Pancreas (tissue), 10 donors: Measurements from ENCODE around the gene PAX5. TPM values are rescaled to one million over a fixed set of nuclear protein-coding genes. Genes with fewer than 3 reads are reported as not detected.

Experiments
- ATAC-seq, 4 donors: fragments of 200-7000 bp; cut with Tn5 transposase; one replicate each; pipeline versions ENCODE4 v1.8.0 to v1.9.1; 2020; ENCODE audit warnings: mild to moderate bottlenecking in 4 of 4, moderate library complexity in 4 of 4
- DNase-seq, 6 donors: peaks; one replicate each; pipeline ENCODE4 v3.0.0-alpha.2; 2020
- FAIRE-seq: peaks from 2 replicates; lab custom pipeline; 2012; peaks lifted over from hg19 to GRCh38; lab: Jason Lieb, UNC
- H3K27ac ChIP-seq, 4 donors: fragments of 200-600 bp; sonication (generic); 1 replicate in 3 of 4; 2 replicates in 1 of 4; pipeline versions ENCODE4 v1.5.0 to v1.8.0; 2020
- H3K27me3 ChIP-seq, 4 donors: fragments of 200-600 bp; one replicate each; pipeline ENCODE4 v1.8.0; 2021
- H3K36me3 ChIP-seq, 3 donors: fragments of 200-600 bp; sonication (generic) in 1 of 3; one replicate each; pipeline versions ENCODE4 v1.5.0 to v1.8.0; 2020 to 2021
- H3K4me1 ChIP-seq, 3 donors: fragments of 200-600 bp; one replicate each; pipeline ENCODE4 v1.8.0; 2021
- H3K4me3 ChIP-seq, 4 donors: fragments of 200-600 bp; sonication (generic) in 2 of 4; one replicate each; pipeline versions ENCODE4 v1.5.0 to v1.8.0; 2020 to 2021
- H3K9me3 ChIP-seq, 4 donors: fragments of 200-600 bp; one replicate each; pipeline ENCODE4 v1.8.0; 2021
- CTCF ChIP-seq, 4 donors: fragments of 200-600 bp; sonication (generic) in 3 of 4; IDR thresholded peaks; one replicate each; pipeline versions ENCODE4 v1.5.0 to v1.8.0; 2021; ENCODE audit warnings: antibody characterized with exemption in 4 of 4
- WGBS, 2 donors: extraction: QIAGEN DNeasy Blood & Tissue Kit; methylation state at CpG; one replicate each; pipeline ENCODE4 v1.1.7; 2013; 5-methylcytosine and 5-hydroxymethylcytosine counted together
- intact Hi-C, 3 donors: fragments of 100-400 bp; cut with DNase I; formaldehyde crosslinking; loops; one replicate each; pipeline versions ENCODE4 v1.11.1 to v1.14.2; 2022
- polyA plus RNA-seq, 2 donors: library from polyadenylated mRNA; stranded (reverse); fragments of 200-250 nt; gene quantifications; one replicate each; pipeline ENCODE4 v1.2.3, GENCODE V29; 2013
- total RNA-seq, 6 donors: library from RNA; stranded (reverse); fragmentation: NEBNext Ultra II Directional in 4 of 6; extraction: Animal tissue kit (Norgen Biotek cat#: 25700) in 4 of 6; gene quantifications; one replicate each; pipeline versions ENCODE4 v1.2.1 to v1.2.4, GENCODE V29; 2021 to 2023
- donor health status: healthy with polysubstance abuse.
- donor health status: DM: no; HTN: no; CAD: no; lungs with moderate emphysema.
- donor health status: DM: no; HTN: no; CAD: no.
- donor health status: control.
- donor health status: control.
- donor health status: Bipolar disorder and iron deficiency.
- donor health status: DM: yes; HTN: yes; CAD: no.
- donor health status: DM: no; HTN: no; CAD: no.
- donor health status: DM: no; HTN: no; CAD: no.
- donor health status: DM: yes; HTN: yes; CAD: no.

Gene PAX5
- total and polyA plus RNA-seq, 8 donors, result under 0.01 to 0.35 (median 0.28) TPM; not detected in 1

- DNase-seq, result no peak
- TF ChIP-seq CTCF (IDR thresholded peaks at IDR 0.05), result no peak
- intact Hi-C loops, result no loop called here
- Histone ChIP-seq H3K27ac (no peak overlapping the region), H3K27me3 (no peaks in the 10 kb centered on the region), H3K4me3 (no peak overlapping the region), H3K36me3 (no peaks in the 10 kb centered on the region), H3K9me3 (no peaks in the 10 kb centered on the region), H3K4me1 (no peaks in the 10 kb centered on the region)
- ATAC-seq, result no peak
- 82 to 90% methylated on average over 23 of the region's 23 CpGs for WGBS, 2 donors
- no peak for FAIRE-seq
Measured at GRCh38 chr9:36894695-36895310, 139.3 kb downstream of the PAX5 start.

- no peak for ATAC-seq
- no peak for FAIRE-seq
- no peaks in the 10 kb centered on the region for H3K36me3 ChIP-seq
- DNase-seq, result no peak
- no peaks in the 10 kb centered on the region for H3K4me1 ChIP-seq
- no peak overlapping the region for H3K4me3 ChIP-seq
- H3K27ac ChIP-seq, result no peak overlapping the region
- no peaks in the 10 kb centered on the region for H3K27me3 ChIP-seq
- TF ChIP-seq CTCF (IDR thresholded peaks at IDR 0.05), result no peak
- no peaks in the 10 kb centered on the region for H3K9me3 ChIP-seq
- intact Hi-C loops, result no loop called here
- WGBS, 2 donors, result 68 to 79% methylated on average over 8 of the region's 8 CpGs
Measured at GRCh38 chr9:36893911-36894310, 140.2 kb downstream of the PAX5 start.

GRCh38 chr9:36893184-36893583, 140.9 kb downstream of the PAX5 start:
- Histone ChIP-seq H3K27me3 (no peaks in the 10 kb centered on the region), H3K9me3 (no peaks in the 10 kb centered on the region), H3K4me1 (no peaks in the 10 kb centered on the region), H3K36me3 (no peaks in the 10 kb centered on the region), H3K4me3 (no peak overlapping the region), H3K27ac (no peak overlapping the region)
- FAIRE-seq (no peak), ATAC-seq (no peak), DNase-seq (peak in 1 of 6 donors; percentile 50)
- TF ChIP-seq CTCF (IDR thresholded peaks at IDR 0.05), result no peak
- intact Hi-C loops, result no loop called here
- 59 to 65% methylated on average over 8 of the region's 8 CpGs for WGBS, 2 donors

- WGBS, 2 donors, result 74 to 77% methylated on average over 4 of the region's 4 CpGs
- no peak for FAIRE-seq
- no peak for ATAC-seq
- no peak for DNase-seq
- TF ChIP-seq CTCF (IDR thresholded peaks at IDR 0.05), result no peak
- Histone ChIP-seq H3K4me1 (no peaks in the 10 kb centered on the region), H3K27ac (no peak overlapping the region), H3K9me3 (no peaks in the 10 kb centered on the region), H3K4me3 (no peak overlapping the region), H3K36me3 (no peaks in the 10 kb centered on the region), H3K27me3 (no peaks in the 10 kb centered on the region)
- intact Hi-C loops, result no loop called here
Measured at GRCh38 chr9:36892279-36892678, 141.8 kb downstream of the PAX5 start.

GRCh38 chr9:36891341-36891811, 142.7 kb downstream of the PAX5 start:
- no peaks in the 10 kb centered on the region for H3K36me3 ChIP-seq
- intact Hi-C loops, result no loop called here
- no peak for TF ChIP-seq CTCF (IDR thresholded peaks at IDR 0.05)
- no peaks in the 10 kb centered on the region for H3K9me3 ChIP-seq
- no peak overlapping the region for H3K4me3 ChIP-seq
- no peaks in the 10 kb centered on the region for H3K4me1 ChIP-seq
- no peaks in the 10 kb centered on the region for H3K27me3 ChIP-seq
- no peak overlapping the region for H3K27ac ChIP-seq
- DNase-seq, result peak in 1 of 6 donors; percentile 30
- no peak for FAIRE-seq
- ATAC-seq, result no peak
- WGBS, 2 donors, result 55 to 56% methylated on average over 13 of the region's 13 CpGs
